ENCODE results near the gene TM9SF1. TPM values are rescaled to one million over a fixed set of nuclear protein-coding genes. Genes with fewer than 3 reads are reported as not detected.

Gene TM9SF1
- total and polyA plus RNA-seq, 2 of the 13 experiments (the other 11 are each of a cell fraction or from before 2014, with no cell fraction given), result 83.2 to 110 TPM

DNA sequence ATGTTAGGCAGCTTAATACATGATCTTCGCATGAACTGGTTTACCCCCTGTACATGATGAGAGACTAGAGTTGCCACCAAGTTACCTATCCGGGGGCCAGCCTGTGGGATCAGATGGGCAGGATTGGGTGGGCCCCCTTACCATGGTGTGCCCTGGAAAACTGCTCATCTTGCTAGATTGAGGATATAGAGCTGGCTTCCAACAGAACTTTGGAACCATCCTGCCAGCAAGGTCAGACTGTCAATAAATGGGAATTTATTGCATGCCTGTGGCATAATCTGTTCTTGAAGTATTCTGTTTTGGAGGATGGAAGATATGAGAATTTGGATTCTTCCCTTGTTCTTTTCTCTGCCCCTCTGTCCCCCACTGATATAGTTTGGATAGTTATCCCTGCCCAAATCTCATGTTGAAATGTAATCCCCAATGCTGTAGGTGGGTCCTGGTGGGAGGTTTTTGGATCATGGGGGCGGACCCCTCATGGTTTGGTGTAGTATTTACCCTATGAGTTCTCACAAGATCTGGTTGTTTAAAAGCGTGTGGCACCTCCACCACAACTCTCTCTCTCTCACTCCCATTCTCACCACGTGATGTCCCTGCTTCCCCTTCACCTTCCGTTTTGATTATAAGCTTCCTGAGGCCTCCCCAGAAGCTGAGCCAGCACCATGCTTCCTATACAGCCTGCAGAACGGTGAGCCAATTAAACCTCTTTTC is 3.7 kb upstream of the TM9SF1 start (continued):
- TF ChIP-seq HOXA9 (CRISPR knock-in tag; IDR thresholded peaks at IDR 0.05; ENCODE audit: borderline replicate concordance), result no peak
- TF ChIP-seq TAF1 (CRISPR knock-in tag; IDR thresholded peaks at IDR 0.05), result 0 out of 2 replicates have a peak, but pooled peaks have one; percentile 12
- TF ChIP-seq, protein P1, sequence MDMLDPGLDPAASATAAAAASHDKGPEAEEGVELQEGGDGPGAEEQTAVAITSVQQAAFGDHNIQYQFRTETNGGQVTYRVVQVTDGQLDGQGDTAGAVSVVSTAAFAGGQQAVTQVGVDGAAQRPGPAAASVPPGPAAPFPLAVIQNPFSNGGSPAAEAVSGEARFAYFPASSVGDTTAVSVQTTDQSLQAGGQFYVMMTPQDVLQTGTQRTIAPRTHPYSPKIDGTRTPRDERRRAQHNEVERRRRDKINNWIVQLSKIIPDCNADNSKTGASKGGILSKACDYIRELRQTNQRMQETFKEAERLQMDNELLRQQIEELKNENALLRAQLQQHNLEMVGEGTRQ (IDR thresholded peaks at IDR 0.05; ENCODE audit: low read depth, low read length), result no peak
- TF ChIP-seq, protein P1 (CRISPR knock-in tag; IDR thresholded peaks at IDR 0.05; ENCODE audit: borderline replicate concordance), result no peak
- no peak for TF ChIP-seq HDAC1 (CRISPR knock-in tag; IDR thresholded peaks at IDR 0.05)
- TF ChIP-seq SP2 (CRISPR knock-in tag; IDR thresholded peaks at IDR 0.05), result no peak
- TF ChIP-seq, protein P2, sequence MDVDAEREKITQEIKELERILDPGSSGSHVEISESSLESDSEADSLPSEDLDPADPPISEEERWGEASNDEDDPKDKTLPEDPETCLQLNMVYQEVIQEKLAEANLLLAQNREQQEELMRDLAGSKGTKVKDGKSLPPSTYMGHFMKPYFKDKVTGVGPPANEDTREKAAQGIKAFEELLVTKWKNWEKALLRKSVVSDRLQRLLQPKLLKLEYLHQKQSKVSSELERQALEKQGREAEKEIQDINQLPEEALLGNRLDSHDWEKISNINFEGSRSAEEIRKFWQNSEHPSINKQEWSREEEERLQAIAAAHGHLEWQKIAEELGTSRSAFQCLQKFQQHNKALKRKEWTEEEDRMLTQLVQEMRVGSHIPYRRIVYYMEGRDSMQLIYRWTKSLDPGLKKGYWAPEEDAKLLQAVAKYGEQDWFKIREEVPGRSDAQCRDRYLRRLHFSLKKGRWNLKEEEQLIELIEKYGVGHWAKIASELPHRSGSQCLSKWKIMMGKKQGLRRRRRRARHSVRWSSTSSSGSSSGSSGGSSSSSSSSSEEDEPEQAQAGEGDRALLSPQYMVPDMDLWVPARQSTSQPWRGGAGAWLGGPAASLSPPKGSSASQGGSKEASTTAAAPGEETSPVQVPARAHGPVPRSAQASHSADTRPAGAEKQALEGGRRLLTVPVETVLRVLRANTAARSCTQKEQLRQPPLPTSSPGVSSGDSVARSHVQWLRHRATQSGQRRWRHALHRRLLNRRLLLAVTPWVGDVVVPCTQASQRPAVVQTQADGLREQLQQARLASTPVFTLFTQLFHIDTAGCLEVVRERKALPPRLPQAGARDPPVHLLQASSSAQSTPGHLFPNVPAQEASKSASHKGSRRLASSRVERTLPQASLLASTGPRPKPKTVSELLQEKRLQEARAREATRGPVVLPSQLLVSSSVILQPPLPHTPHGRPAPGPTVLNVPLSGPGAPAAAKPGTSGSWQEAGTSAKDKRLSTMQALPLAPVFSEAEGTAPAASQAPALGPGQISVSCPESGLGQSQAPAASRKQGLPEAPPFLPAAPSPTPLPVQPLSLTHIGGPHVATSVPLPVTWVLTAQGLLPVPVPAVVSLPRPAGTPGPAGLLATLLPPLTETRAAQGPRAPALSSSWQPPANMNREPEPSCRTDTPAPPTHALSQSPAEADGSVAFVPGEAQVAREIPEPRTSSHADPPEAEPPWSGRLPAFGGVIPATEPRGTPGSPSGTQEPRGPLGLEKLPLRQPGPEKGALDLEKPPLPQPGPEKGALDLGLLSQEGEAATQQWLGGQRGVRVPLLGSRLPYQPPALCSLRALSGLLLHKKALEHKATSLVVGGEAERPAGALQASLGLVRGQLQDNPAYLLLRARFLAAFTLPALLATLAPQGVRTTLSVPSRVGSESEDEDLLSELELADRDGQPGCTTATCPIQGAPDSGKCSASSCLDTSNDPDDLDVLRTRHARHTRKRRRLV (CRISPR knock-in tag; IDR thresholded peaks at IDR 0.05), result no peak
- TF ChIP-seq, protein P3, sequence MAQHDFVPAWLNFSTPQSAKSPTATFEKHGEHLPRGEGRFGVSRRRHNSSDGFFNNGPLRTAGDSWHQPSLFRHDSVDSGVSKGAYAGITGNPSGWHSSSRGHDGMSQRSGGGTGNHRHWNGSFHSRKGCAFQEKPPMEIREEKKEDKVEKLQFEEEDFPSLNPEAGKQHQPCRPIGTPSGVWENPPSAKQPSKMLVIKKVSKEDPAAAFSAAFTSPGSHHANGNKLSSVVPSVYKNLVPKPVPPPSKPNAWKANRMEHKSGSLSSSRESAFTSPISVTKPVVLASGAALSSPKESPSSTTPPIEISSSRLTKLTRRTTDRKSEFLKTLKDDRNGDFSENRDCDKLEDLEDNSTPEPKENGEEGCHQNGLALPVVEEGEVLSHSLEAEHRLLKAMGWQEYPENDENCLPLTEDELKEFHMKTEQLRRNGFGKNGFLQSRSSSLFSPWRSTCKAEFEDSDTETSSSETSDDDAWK (CRISPR knock-in tag; IDR thresholded peaks at IDR 0.05), result no peak
- peak; percentile 66; the same call in 1 of the 2 replicates for TF ChIP-seq ZNF605 (CRISPR knock-in tag; IDR thresholded peaks at IDR 0.05)
- TF ChIP-seq, protein P4, sequence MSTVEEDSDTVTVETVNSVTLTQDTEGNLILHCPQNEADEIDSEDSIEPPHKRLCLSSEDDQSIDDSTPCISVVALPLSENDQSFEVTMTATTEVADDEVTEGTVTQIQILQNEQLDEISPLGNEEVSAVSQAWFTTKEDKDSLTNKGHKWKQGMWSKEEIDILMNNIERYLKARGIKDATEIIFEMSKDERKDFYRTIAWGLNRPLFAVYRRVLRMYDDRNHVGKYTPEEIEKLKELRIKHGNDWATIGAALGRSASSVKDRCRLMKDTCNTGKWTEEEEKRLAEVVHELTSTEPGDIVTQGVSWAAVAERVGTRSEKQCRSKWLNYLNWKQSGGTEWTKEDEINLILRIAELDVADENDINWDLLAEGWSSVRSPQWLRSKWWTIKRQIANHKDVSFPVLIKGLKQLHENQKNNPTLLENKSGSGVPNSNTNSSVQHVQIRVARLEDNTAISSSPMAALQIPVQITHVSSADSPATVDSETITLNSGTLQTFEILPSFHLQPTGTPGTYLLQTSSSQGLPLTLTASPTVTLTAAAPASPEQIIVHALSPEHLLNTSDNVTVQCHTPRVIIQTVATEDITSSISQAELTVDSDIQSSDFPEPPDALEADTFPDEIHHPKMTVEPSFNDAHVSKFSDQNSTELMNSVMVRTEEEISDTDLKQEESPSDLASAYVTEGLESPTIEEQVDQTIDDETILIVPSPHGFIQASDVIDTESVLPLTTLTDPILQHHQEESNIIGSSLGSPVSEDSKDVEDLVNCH (CRISPR knock-in tag; IDR thresholded peaks at IDR 0.05), result no peak
- TF ChIP-seq, protein P5, sequence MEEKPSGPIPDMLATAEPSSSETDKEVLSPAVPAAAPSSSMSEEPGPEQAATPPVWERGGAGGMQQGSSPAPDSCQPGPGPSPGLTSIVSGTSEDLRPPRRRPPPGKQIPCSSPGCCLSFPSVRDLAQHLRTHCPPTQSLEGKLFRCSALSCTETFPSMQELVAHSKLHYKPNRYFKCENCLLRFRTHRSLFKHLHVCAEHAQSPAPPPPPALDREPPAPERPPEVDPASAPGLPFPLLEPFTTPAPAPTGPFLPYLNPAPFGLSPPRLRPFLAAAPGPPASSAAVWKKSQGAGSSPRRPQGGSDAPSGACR (CRISPR knock-in tag; IDR thresholded peaks at IDR 0.05), result no peak
- no peak for TF ChIP-seq KLF6 (CRISPR knock-in tag; IDR thresholded peaks at IDR 0.05)
- no peak for TF ChIP-seq NONO (IDR thresholded peaks at IDR 0.05)
- TF ChIP-seq NONO (CRISPR knock-in tag; conservative IDR thresholded peaks at IDR 0.05), result no peak
- no peak for TF ChIP-seq FOXA1 (IDR thresholded peaks at IDR 0.05)
- TF ChIP-seq FOXA1 (CRISPR knock-in tag; IDR thresholded peaks at IDR 0.05), result no peak
- TF ChIP-seq, protein P6, sequence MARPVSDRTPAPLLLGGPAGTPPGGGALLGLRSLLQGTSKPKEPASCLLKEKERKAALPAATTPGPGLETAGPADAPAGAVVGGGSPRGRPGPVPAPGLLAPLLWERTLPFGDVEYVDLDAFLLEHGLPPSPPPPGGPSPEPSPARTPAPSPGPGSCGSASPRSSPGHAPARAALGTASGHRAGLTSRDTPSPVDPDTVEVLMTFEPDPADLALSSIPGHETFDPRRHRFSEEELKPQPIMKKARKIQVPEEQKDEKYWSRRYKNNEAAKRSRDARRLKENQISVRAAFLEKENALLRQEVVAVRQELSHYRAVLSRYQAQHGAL (CRISPR knock-in tag; IDR thresholded peaks at IDR 0.05; ENCODE audit: not compliant biosample characterization), result no peak
- TF ChIP-seq ZNF143 (CRISPR knock-in tag; IDR thresholded peaks at IDR 0.05), result no peak
